ENCODE results near the gene SFMBT1. TPM values are rescaled to one million over a fixed set of nuclear protein-coding genes. Genes with fewer than 3 reads are reported as not detected.
A peak's percentile ranks its signal among the peaks of the same experiment; 100 is the strongest.

Gene SFMBT1
- total RNA-seq, 2 experiments from 2014 or later, result 32.2 to 32.8 TPM

GRCh38 chr3:52962160-52962559, 83.7 kb downstream of the SFMBT1 start:
- H3K9me3 Mint-ChIP-seq, result no peaks in the 10 kb centered on the region
- peaks cover 34% of the 10 kb centered on the region for H3K36me3 Mint-ChIP-seq (ENCODE audit: low read depth)
- ChIA-PET POLR2A (no interaction called here), CTCF (no interaction called here)
- H3K4me1 Mint-ChIP-seq, result peaks cover 8% of the 10 kb centered on the region
- H3K27ac Mint-ChIP-seq, result no peak overlapping the region
- DNase-seq, result no peak
- no peaks in the 10 kb centered on the region for H3K27me3 Mint-ChIP-seq
- H3K4me3 Mint-ChIP-seq, result no peak overlapping the region

- CTCF ChIA-PET, result no interaction called here
- peaks cover 2% of the 10 kb centered on the region for H3K9me3 Mint-ChIP-seq
- H3K36me3 Mint-ChIP-seq (ENCODE audit: low read depth), result peaks cover 32% of the 10 kb centered on the region
- no peak overlapping the region for H3K27ac Mint-ChIP-seq
- no peak for DNase-seq
- peaks cover 21% of the 10 kb centered on the region for H3K4me1 Mint-ChIP-seq
- POLR2A ChIA-PET, result no interaction called here
- no peaks in the 10 kb centered on the region for H3K27me3 Mint-ChIP-seq
- H3K4me3 Mint-ChIP-seq, result no peak overlapping the region
Measured at GRCh38 chr3:52959773-52960172, 86.1 kb downstream of the SFMBT1 start.

- POLR2A ChIA-PET, result no interaction called here
- Mint-ChIP-seq H3K9me3 (no peaks in the 10 kb centered on the region), H3K4me3 (no peak overlapping the region), H3K4me1 (peaks cover 8% of the 10 kb centered on the region), H3K27ac (no peak overlapping the region), H3K27me3 (no peaks in the 10 kb centered on the region), H3K36me3 (ENCODE audit: low read depth) (peaks cover 8% of the 10 kb centered on the region)
- DNase-seq, result no peak
- CTCF ChIA-PET, result interaction anchor here (1.6 kb wide), 1 partner anchor 10 kb away, joined by 3 read pairs; no protein-coding TSS in a partner anchor
Measured at GRCh38 chr3:52939600-52939999, 106.3 kb downstream of the SFMBT1 start.

- Mint-ChIP-seq H3K27me3 (no peaks in the 10 kb centered on the region), H3K36me3 (ENCODE audit: low read depth) (peaks cover 17% of the 10 kb centered on the region), H3K4me1 (peaks cover 12% of the 10 kb centered on the region), H3K4me3 (no peak overlapping the region), H3K27ac (no peak overlapping the region), H3K9me3 (no peaks in the 10 kb centered on the region)
- CTCF ChIA-PET, result interaction anchor here (0.6 to 1.1 kb wide), 5 partner anchors 11 to 96 kb away, joined by 3 to 9 read pairs (median 3); no protein-coding TSS in a partner anchor
- POLR2A ChIA-PET, result interaction anchor here (1.1 kb wide), 1 partner anchor 773 kb away, joined by 11 read pairs; no protein-coding TSS in a partner anchor
- DNase-seq, result peak; percentile 67
Measured at GRCh38 chr3:52934630-52935530, 111.0 kb downstream of the SFMBT1 start.

- H3K4me3 Mint-ChIP-seq, result no peak overlapping the region
- DNase-seq, result no peak
- peaks cover 34% of the 10 kb centered on the region for H3K36me3 Mint-ChIP-seq (ENCODE audit: low read depth)
- peaks cover 14% of the 10 kb centered on the region for H3K4me1 Mint-ChIP-seq
- CTCF ChIA-PET, result interaction anchor here (0.9 to 2.5 kb wide), 4 partner anchors 10 to 212 kb away, joined by 3 to 11 read pairs (median 3); no protein-coding TSS in a partner anchor
- no peaks in the 10 kb centered on the region for H3K9me3 Mint-ChIP-seq
- no peaks in the 10 kb centered on the region for H3K27me3 Mint-ChIP-seq
- no peak overlapping the region for H3K27ac Mint-ChIP-seq
- POLR2A ChIA-PET, result no interaction called here
Measured at GRCh38 chr3:52931889-52932288, 114.0 kb downstream of the SFMBT1 start.

- DNase-seq, result no peak
- ChIA-PET CTCF (interaction anchor here (0.6 to 2.5 kb wide), 6 partner anchors 9 to 289 kb away, joined by 3 to 11 read pairs (median 3); no protein-coding TSS in a partner anchor), POLR2A (no interaction called here)
- Mint-ChIP-seq H3K4me3 (no peak overlapping the region), H3K27me3 (no peaks in the 10 kb centered on the region), H3K9me3 (no peaks in the 10 kb centered on the region), H3K27ac (no peak overlapping the region), H3K4me1 (peaks cover 18% of the 10 kb centered on the region), H3K36me3 (ENCODE audit: low read depth) (peaks cover 37% of the 10 kb centered on the region)
Measured at GRCh38 chr3:52931328-52931727, 114.5 kb downstream of the SFMBT1 start.

- no peaks in the 10 kb centered on the region for H3K27me3 Mint-ChIP-seq
- no peak overlapping the region for H3K27ac Mint-ChIP-seq
- no peaks in the 10 kb centered on the region for H3K9me3 Mint-ChIP-seq
- peaks cover 24% of the 10 kb centered on the region for H3K4me1 Mint-ChIP-seq
- ChIA-PET CTCF (interaction anchor here (0.6 to 1.6 kb wide), 3 partner anchors 18 to 288 kb away, joined by 3 read pairs; no protein-coding TSS in a partner anchor), POLR2A (no interaction called here)
- peaks cover 37% of the 10 kb centered on the region for H3K36me3 Mint-ChIP-seq (ENCODE audit: low read depth)
- DNase-seq, result no peak
- no peak overlapping the region for H3K4me3 Mint-ChIP-seq
Measured at GRCh38 chr3:52930748-52931147, 115.1 kb downstream of the SFMBT1 start.

GRCh38 chr3:52926554-52926953, 119.3 kb downstream of the SFMBT1 start:
- CTCF ChIA-PET, result no interaction called here
- Mint-ChIP-seq H3K27me3 (no peaks in the 10 kb centered on the region), H3K4me3 (no peak overlapping the region), H3K27ac (no peak overlapping the region), H3K4me1 (peaks cover 48% of the 10 kb centered on the region), H3K36me3 (ENCODE audit: low read depth) (peaks cover 53% of the 10 kb centered on the region), H3K9me3 (no peaks in the 10 kb centered on the region)
- no peak for DNase-seq
- POLR2A ChIA-PET, result no interaction called here

- peak overlapping the region; percentile 71 for H3K27ac Mint-ChIP-seq
- H3K36me3 Mint-ChIP-seq (ENCODE audit: low read depth), result peaks cover 53% of the 10 kb centered on the region
- H3K4me3 Mint-ChIP-seq, result no peak overlapping the region
- DNase-seq, result no peak
- H3K9me3 Mint-ChIP-seq, result no peaks in the 10 kb centered on the region
- CTCF ChIA-PET, result no interaction called here
- H3K4me1 Mint-ChIP-seq, result peaks cover 49% of the 10 kb centered on the region
- H3K27me3 Mint-ChIP-seq, result no peaks in the 10 kb centered on the region
- POLR2A ChIA-PET, result no interaction called here
Measured at GRCh38 chr3:52925405-52926313, 120.2 kb downstream of the SFMBT1 start.

GRCh38 chr3:52923963-52924362, 121.9 kb downstream of the SFMBT1 start:
- DNase-seq, result no peak

GRCh38 chr3:52920841-52921240, 125.0 kb downstream of the SFMBT1 start:
- ChIA-PET POLR2A (interaction anchor here (0.5 kb wide), 1 partner anchor 17 kb away, joined by 3 read pairs; no protein-coding TSS in a partner anchor), CTCF (interaction anchor here (0.8 to 1.2 kb wide), 2 partner anchors 9 to 12 kb away, joined by 3 to 4 read pairs; no protein-coding TSS in a partner anchor)
- Mint-ChIP-seq H3K4me1 (peaks cover 39% of the 10 kb centered on the region), H3K27me3 (no peaks in the 10 kb centered on the region), H3K27ac (no peak overlapping the region), H3K4me3 (no peak overlapping the region), H3K9me3 (no peaks in the 10 kb centered on the region), H3K36me3 (ENCODE audit: low read depth) (peaks cover 58% of the 10 kb centered on the region)
- DNase-seq, result no peak

More at GRCh38 chr3:52923963-52924362, 121.9 kb downstream of the SFMBT1 start:
- Mint-ChIP-seq H3K4me3 (no peak overlapping the region), H3K9me3 (no peaks in the 10 kb centered on the region), H3K36me3 (ENCODE audit: low read depth) (peaks cover 58% of the 10 kb centered on the region), H3K27ac (no peak overlapping the region), H3K27me3 (no peaks in the 10 kb centered on the region), H3K4me1 (peaks cover 50% of the 10 kb centered on the region)
- ChIA-PET POLR2A (no interaction called here), CTCF (no interaction called here)

GRCh38 chr3:52917044-52917443, 128.8 kb downstream of the SFMBT1 start:
- CTCF ChIA-PET, result no interaction called here
- Mint-ChIP-seq H3K36me3 (ENCODE audit: low read depth) (peaks cover 54% of the 10 kb centered on the region), H3K4me1 (peaks cover 10% of the 10 kb centered on the region), H3K27me3 (no peaks in the 10 kb centered on the region), H3K27ac (no peak overlapping the region), H3K4me3 (no peak overlapping the region), H3K9me3 (no peaks in the 10 kb centered on the region)
- no peak for DNase-seq
- POLR2A ChIA-PET, result no interaction called here

All from activated CD4-positive, alpha-beta T cell treated with anti-CD3 and anti-CD28 coated beads, Interleukin-2, amount 10 ng/mL, durations not matched to agents 7 days and 5 days (primary cell).